ENCODE data around the gene SEMA3F.

The SEMA3F gene

DNA sequence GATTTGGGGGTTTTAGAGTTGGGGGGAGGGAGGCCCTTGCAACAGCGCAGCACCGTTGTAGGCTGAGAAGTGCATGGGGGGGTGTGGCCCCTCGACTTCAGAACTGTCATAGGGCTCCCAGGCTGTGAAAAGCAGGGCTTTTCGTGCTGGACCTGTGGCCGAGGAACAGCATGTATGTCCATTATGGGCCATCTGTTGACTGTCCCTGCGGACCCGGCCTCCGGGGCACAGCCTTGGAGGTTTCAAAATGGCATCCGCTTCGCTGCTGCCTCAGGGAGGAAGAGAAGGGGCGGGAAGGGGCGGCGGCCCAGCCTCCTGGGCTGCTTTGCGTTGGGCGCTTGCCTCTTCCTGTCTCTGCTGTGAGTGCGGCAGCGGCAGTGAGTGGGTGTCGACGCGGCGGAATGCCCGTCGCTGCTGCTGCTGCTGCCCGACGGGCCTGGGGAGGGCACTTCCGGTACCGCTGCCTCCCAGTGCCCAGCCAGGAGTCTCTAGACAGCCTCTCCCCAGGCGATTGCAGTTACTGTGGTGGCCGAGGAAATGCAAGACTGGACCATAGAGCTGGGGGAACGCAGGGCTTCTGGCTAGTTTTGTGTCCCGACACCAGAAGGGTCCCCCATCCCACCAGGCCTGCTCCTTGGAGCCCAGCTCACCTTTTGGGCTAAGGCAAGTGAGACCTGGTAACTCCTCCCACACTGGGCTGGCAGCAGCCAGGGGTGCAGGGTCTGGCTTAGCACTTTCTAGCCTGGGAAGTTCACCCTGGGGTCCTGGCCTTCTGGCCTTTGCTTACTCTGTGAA, 82.8 kb downstream of the SEMA3F start:
- no peak for DNase-seq

DNA sequence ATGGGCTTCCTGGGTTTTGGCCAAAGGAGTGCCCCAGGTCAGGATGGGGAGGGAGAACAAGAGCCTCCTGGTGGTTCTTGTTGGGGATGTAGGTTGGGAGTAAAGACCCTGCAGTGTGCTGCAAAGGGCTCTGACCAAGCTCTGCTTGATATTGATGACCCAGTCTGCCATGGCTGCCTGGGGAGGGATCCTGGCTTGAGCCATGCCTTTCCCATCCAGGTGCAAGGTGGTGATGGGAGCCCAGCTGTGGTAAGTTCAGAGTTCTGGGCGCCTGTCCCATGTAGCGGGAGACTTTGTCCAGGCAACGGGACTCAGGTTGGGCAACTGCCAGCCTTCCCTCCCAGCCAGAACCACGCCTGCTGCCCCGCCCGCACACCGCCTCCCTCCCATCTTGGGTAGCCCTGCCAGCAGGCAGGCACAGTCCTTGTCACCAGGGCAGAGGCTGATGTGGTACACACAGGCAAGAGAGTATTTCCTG, 83.5 kb downstream of the SEMA3F start:
- DNase-seq, result no peak

Measured in NCI-H2171 (cell line).